ENCODE measurements around the gene OTX2.

OTX2 gene

GRCh38 chr14:56811593-56812363, 1.5 kb upstream of the OTX2 start:
- no peak for DNase-seq

- DNase-seq = no peak
These were observed 735 bp upstream of the OTX2 start for GRCh38 chr14:56810836-56811592.

- no peak for DNase-seq
These were observed 771 bp downstream of the OTX2 start for GRCh38 chr14:56809270-56810146.

- DNase-seq = no peak
These were observed 1.7 kb downstream of the OTX2 start for GRCh38 chr14:56808383-56809269.

- no peak for DNase-seq
These were observed 2.2 kb downstream of the OTX2 start for GRCh38 chr14:56808110-56808382.

GRCh38 chr14:56807386-56808109, 2.7 kb downstream of the OTX2 start:
- DNase-seq = no peak

- no peak for DNase-seq
These were observed 3.5 kb downstream of the OTX2 start for GRCh38 chr14:56806760-56807159.

- DNase-seq = no peak
These were observed 4.1 kb downstream of the OTX2 start for GRCh38 chr14:56805992-56806727.

- no peak for DNase-seq
These were observed 4.9 kb downstream of the OTX2 start for GRCh38 chr14:56805201-56805991.

- DNase-seq = no peak
These were observed 6.3 kb downstream of the OTX2 start for GRCh38 chr14:56803816-56804535.

GRCh38 chr14:56801920-56802319, 8.4 kb downstream of the OTX2 start:
- no peak for DNase-seq

GRCh38 chr14:56799343-56799645, 11.0 kb downstream of the OTX2 start:
- DNase-seq = no peak

- no peak for DNase-seq
These were observed 11.6 kb downstream of the OTX2 start for GRCh38 chr14:56798447-56799342.

GRCh38 chr14:56797569-56798446, 12.5 kb downstream of the OTX2 start:
- DNase-seq = no peak

- DNase-seq = no peak
These were observed 13.2 kb downstream of the OTX2 start for GRCh38 chr14:56797003-56797568.

- DNase-seq = no peak
These were observed 14.0 kb downstream of the OTX2 start for GRCh38 chr14:56796259-56796658.

GRCh38 chr14:56795284-56795622, 15.0 kb downstream of the OTX2 start:
- no peak for DNase-seq

All from NCI-H2107 (cell line).